ENCODE data around the gene MARCHF5. TPM values are rescaled to one million over a fixed set of nuclear protein-coding genes. Genes with fewer than 3 reads are reported as not detected.

MARCHF5 gene
- total RNA-seq, 1 experiment from 2014 or later = 17.6 TPM

- Mint-ChIP-seq H3K4me1 (peaks cover 0 to 4% of the 10 kb centered on the region in 2 experiments; a peak in 2 of 4 replicates), H3K4me3 (no peak overlapping the region), H3K27me3 (ENCODE audit: low read depth) (no peaks in the 10 kb centered on the region), H3K36me3 (ENCODE audit: insufficient read depth in 1 of 3, low read depth in 3 of 3) (no peaks in the 10 kb centered on the region), H3K9me3 (no peaks in the 10 kb centered on the region; a peak in 1 of 5 replicates), H3K27ac (peak overlapping the region in 1 of 3 experiments; percentile 26; a peak in 2 of 7 replicates)
- no peak overlapping the region for H3K4me2 ChIP-seq (ENCODE audit: insufficient read depth, insufficient read length, low read length)
- H2BK15ac ChIP-seq (ENCODE audit: low read depth, low read length) = no peak overlapping the region
- no peak overlapping the region for H3K14ac ChIP-seq (ENCODE audit: insufficient read depth, low read length)
- H3K27ac ChIP-seq (ENCODE audit: insufficient read length, low read depth, low read length) = no peak overlapping the region
- H2AFZ ChIP-seq (ENCODE audit: low read length) = no peak overlapping the region
- no peak for DNase-seq
- no peak overlapping the region for H3T11ph ChIP-seq (ENCODE audit: low read length)
- no peak overlapping the region for H2BK5ac ChIP-seq (ENCODE audit: insufficient read length, low read length)
- H3K9ac ChIP-seq (ENCODE audit: extremely low read depth, insufficient read length, low read length) = no peak overlapping the region
- no peak overlapping the region for H2BK120ac ChIP-seq (ENCODE audit: low read depth, low read length, poor library complexity, severe bottlenecking)
- H3K79me2 ChIP-seq (ENCODE audit: insufficient read depth, low read length) = no peaks in the 10 kb centered on the region
- no peaks in the 10 kb centered on the region for H3K79me1 ChIP-seq (ENCODE audit: insufficient read depth, low read depth, low read length, poor library complexity, severe bottlenecking)
- no peaks in the 10 kb centered on the region for H3K9me3 ChIP-seq (ENCODE audit: control insufficient read depth, low read depth, low read length)
- no peak overlapping the region for H2BK20ac ChIP-seq (ENCODE audit: low read depth, low read length, poor library complexity, severe bottlenecking)
- H3K18ac ChIP-seq (ENCODE audit: insufficient read length, low read depth, low read length) = no peak overlapping the region
- H3K23ac ChIP-seq (ENCODE audit: insufficient read length, low read depth, low read length) = no peak overlapping the region
- no CpG with 5 or more reads among the region's 10 CpGs for WGBS (ENCODE audit: extremely low coverage, insufficient read length, low lambda C conversion rate)
- no peak overlapping the region for H2BK12ac ChIP-seq (ENCODE audit: insufficient read length, low read depth, low read length)
- H3K56ac ChIP-seq (ENCODE audit: insufficient read length, low read depth, low read length) = no peak overlapping the region
- H3K27me3 ChIP-seq (ENCODE audit: insufficient read depth, low read length) = no peaks in the 10 kb centered on the region
- TF ChIP-seq CTCF (conservative IDR thresholded peaks at IDR 0.05) = no peak
- no peaks in the 10 kb centered on the region for H4K20me1 ChIP-seq (ENCODE audit: control insufficient read depth, insufficient read depth, insufficient read length)
- no peak overlapping the region for H4K5ac ChIP-seq (ENCODE audit: insufficient read length, low read depth, low read length)
- no peak overlapping the region for H4K8ac ChIP-seq (replicated peaks; ENCODE audit: insufficient read length, low read depth, low read length)
- no peak overlapping the region for H2AK5ac ChIP-seq (ENCODE audit: insufficient read length, low read length)
- H4K91ac ChIP-seq (ENCODE audit: insufficient read length, low read depth, low read length) = no peak overlapping the region
- H3K23me2 ChIP-seq (ENCODE audit: insufficient read length, low read depth, low read length, poor library complexity, severe bottlenecking) = no peaks in the 10 kb centered on the region
- no peaks in the 10 kb centered on the region for H3K4me1 ChIP-seq (ENCODE audit: insufficient read depth, low read length)
- no peak overlapping the region for H3K4ac ChIP-seq (ENCODE audit: low read depth, low read length)
Observed at GRCh38 chr10:92284112-92284704, 6.8 kb upstream of the MARCHF5 start.

Measured in H9 (cell line).